ENCODE results near the gene GSK3B.

Gene GSK3B

DNA sequence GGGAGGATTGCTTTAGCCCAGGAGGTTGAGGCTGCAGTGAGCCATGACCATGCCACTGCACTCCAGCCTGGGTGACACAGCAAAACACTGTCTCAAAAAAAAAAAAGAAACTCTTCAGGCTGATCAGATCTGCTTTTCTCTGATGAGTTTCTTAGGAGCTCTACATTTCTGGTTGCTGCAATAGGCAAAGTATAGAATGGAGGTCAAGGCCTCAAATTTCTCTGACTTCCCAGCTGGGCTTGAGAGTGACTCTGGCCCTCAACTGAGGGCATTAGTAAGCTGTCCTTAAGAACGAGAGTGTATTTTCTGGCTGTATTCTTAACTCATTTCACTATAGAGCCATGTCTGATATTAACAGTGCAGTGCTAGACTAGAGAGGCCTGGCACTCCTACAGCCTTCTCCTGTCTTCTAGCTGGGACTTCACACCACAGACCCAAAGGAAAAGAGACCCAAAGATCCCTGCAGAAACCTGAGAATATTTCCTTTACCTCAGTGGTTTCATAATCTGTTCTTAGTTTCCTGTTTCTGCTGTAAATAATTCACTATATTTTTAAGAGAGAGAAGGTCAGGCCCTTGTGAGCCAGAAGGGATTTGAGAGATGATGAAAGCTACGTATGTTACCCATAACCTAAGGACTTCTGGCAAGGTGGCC, 314.4 kb downstream of the GSK3B start:
- no peak for DNase-seq (ENCODE audit: low spot score)

- DNase-seq (ENCODE audit: low spot score), result no peak
These were observed 315.4 kb downstream of the GSK3B start for GRCh38 chr3:119778811-119779210.

- DNase-seq (ENCODE audit: low spot score), result no peak
These were observed 316.1 kb downstream of the GSK3B start for GRCh38 chr3:119778176-119778575.

GRCh38 chr3:119776304-119776703, 317.9 kb downstream of the GSK3B start:
- DNase-seq (ENCODE audit: low spot score), result no peak

DNA sequence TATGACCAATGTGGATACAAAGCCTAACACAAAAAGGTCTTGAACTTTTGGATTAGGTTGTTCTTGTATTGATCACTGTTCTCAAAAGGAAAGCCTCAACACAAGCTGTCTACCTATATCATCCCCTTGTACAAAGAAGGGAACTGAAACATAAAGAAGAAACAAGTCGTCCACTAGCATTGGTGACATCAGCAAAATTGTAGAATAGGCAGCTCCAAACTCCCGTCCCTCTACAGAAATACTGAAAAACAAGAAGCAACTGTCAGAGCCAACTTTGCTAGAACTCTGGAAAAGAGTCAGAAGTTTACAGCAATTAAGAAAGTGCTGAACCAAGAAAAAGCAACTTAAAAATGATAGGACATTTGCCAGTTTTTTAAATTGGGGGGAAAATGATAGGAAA, 319.8 kb downstream of the GSK3B start:
- no peak for DNase-seq (ENCODE audit: low spot score)

All from D341Med (cell line).